Glutamatergic neuron (in vitro differentiated cells): Measurements from ENCODE around the gene CCDC87. TPM values are rescaled to one million over a fixed set of nuclear protein-coding genes. Genes with fewer than 3 reads are reported as not detected.
"Not testable (repeated sequence)": the region's sequence is repeated elsewhere in the genome, so short reads cannot be mapped to it uniquely, and the experiment has no call there.

ENCODE experiments used
- DNase-seq: peaks from one replicate; pipeline ENCODE4 v3.0.0; 2022
- H3K27ac Mint-ChIP-seq: one replicate; pipeline ENCODE4 v1.8.0; 2020; ENCODE audit warnings: mild to moderate bottlenecking, mixed read lengths, inconsistent platforms; ENCODE audit not compliant: unreplicated experiment
- H3K27me3 Mint-ChIP-seq: one replicate; pipeline ENCODE4 v1.8.0; 2020; ENCODE audit warnings: mild to moderate bottlenecking, moderate library complexity, mixed read lengths, inconsistent platforms; ENCODE audit not compliant: unreplicated experiment
- H3K36me3 Mint-ChIP-seq: one replicate; pipeline ENCODE4 v1.8.0; 2020; ENCODE audit warnings: mild to moderate bottlenecking, mixed read lengths, inconsistent platforms; ENCODE audit not compliant: unreplicated experiment
- H3K4me1 Mint-ChIP-seq: one replicate; pipeline ENCODE4 v1.8.0; 2020; ENCODE audit warnings: mild to moderate bottlenecking, low read depth, mixed read lengths, inconsistent platforms; ENCODE audit not compliant: unreplicated experiment
- H3K4me3 Mint-ChIP-seq: one replicate; pipeline ENCODE4 v1.8.0; 2020; ENCODE audit warnings: mild to moderate bottlenecking, mixed read lengths, inconsistent platforms; ENCODE audit not compliant: unreplicated experiment
- H3K9me3 Mint-ChIP-seq: one replicate; pipeline ENCODE4 v1.8.0; 2020; ENCODE audit warnings: mild to moderate bottlenecking, moderate library complexity, mixed read lengths, inconsistent platforms; ENCODE audit not compliant: unreplicated experiment
- CTCF ChIP-seq: fragments of 200-600 bp; sonication (generic); IDR thresholded peaks from one replicate; pipeline ENCODE4 v1.5.0; 2021; ENCODE audit not compliant: partially characterized antibody, unreplicated experiment
- long read RNA-seq: library from polyadenylated mRNA; unstranded; transcript quantifications from one replicate; pipeline ENCODE4 v2.0.0, GENCODE V29; 2020; ENCODE audit not compliant: unreplicated experiment
- total RNA-seq: library from RNA; stranded (reverse); fragmentation: NEBNext Ultra II Directional; extraction: Animal tissue kit (Norgen Biotek cat#: 25700); gene quantifications from one replicate; pipeline ENCODE4 v1.2.1, GENCODE V29; 2021; ENCODE audit not compliant: unreplicated experiment

CCDC87 gene
- 0.51 TPM for total RNA-seq
- long read RNA-seq, partial matches to known transcripts = 0 of 1 reads
- long read RNA-seq, other reads (novel, unspliced or antisense) = 0 of 1 reads

GRCh38 chr11:66592457-66593302 lies at the start of gene CCDC87, which contains the start of gene CCS:
Gene CCDC87, minus strand, starts transcription at chr11:66593063. Its CDS starts 48 bp downstream, at chr11:66593015.
Gene CCS, plus strand, starts transcription at chr11:66593185. Its CDS starts 77 bp downstream, at chr11:66593262.
- Mint-ChIP-seq H3K27ac (peak within 1 kb of the TSS; percentile 100), H3K4me3 (peak within 1 kb of the TSS; percentile 100), H3K27me3 (peaks cover 6% of the 10 kb centered on the region), H3K36me3 (no peaks in the 10 kb centered on the region), H3K4me1 (peaks cover 6% of the 10 kb centered on the region), H3K9me3 (peaks cover 11% of the 10 kb centered on the region)
- peak; percentile 79 for TF ChIP-seq CTCF
- peak; percentile 99 for DNase-seq

- no peak for DNase-seq
- Mint-ChIP-seq H3K9me3 (peaks cover 10% of the 10 kb centered on the region), H3K27me3 (peaks cover 16% of the 10 kb centered on the region), H3K27ac (no peak overlapping the region), H3K4me3 (peak overlapping the region; percentile 93), H3K36me3 (no peaks in the 10 kb centered on the region), H3K4me1 (peaks cover 55% of the 10 kb centered on the region)
- TF ChIP-seq CTCF = no peak
These were observed 49.0 kb upstream of the CCDC87 start for GRCh38 chr11:66641834-66642233.

GRCh38 chr11:66639814-66640340 lies 47.0 kb upstream of the CCDC87 start:
- peaks cover 16% of the 10 kb centered on the region for H3K27me3 Mint-ChIP-seq
- not testable (repeated sequence) for DNase-seq, H3K36me3 Mint-ChIP-seq, H3K27ac Mint-ChIP-seq, H3K9me3 Mint-ChIP-seq
- peak overlapping the region; percentile 93 for H3K4me3 Mint-ChIP-seq
- peaks cover 44% of the 10 kb centered on the region for H3K4me1 Mint-ChIP-seq

- H3K9me3 Mint-ChIP-seq = peaks cover 10% of the 10 kb centered on the region
- H3K4me1 Mint-ChIP-seq = peaks cover 44% of the 10 kb centered on the region
- TF ChIP-seq CTCF = peak; percentile 11
- H3K36me3 Mint-ChIP-seq = no peaks in the 10 kb centered on the region
- H3K4me3 Mint-ChIP-seq = peak overlapping the region; percentile 93
- DNase-seq = no peak
- H3K27ac Mint-ChIP-seq = peak overlapping the region; percentile 100
- H3K27me3 Mint-ChIP-seq = peaks cover 16% of the 10 kb centered on the region
These were observed 46.4 kb upstream of the CCDC87 start for GRCh38 chr11:66639066-66639813.
